H7 (cell line): ENCODE data around the gene SLC2A9. TPM values are rescaled to one million over a fixed set of nuclear protein-coding genes. Genes with fewer than 3 reads are reported as not detected.

Experiments used
- DNase-seq: peaks from one replicate; pipeline ENCODE4 v3.0.0; 2012
- H3K27me3 ChIP-seq: 2 replicates; pipeline ENCODE4 v1.6.0; 2011; ENCODE audit warnings: mild to moderate bottlenecking, low read length; ENCODE audit not compliant: control insufficient read depth, insufficient read depth
- H3K36me3 ChIP-seq: replicated peaks from 2 replicates; pipeline ENCODE4 v1.5.1; 2011; ENCODE audit warnings: low read length; ENCODE audit not compliant: control insufficient read depth, insufficient read depth
- H3K4me3 ChIP-seq: 2 replicates; pipeline ENCODE4 v1.5.1; 2011; ENCODE audit warnings: low read depth, mild to moderate bottlenecking, control low read depth, low read length, moderate library complexity; ENCODE audit not compliant: insufficient read depth
- total RNA-seq: library from RNA; depleted of rRNA; stranded (reverse); fragments of >200 nt; shearing (Covaris generic); gene quantifications from 2 replicates; pipeline ENCODE4 v1.2.3, GENCODE V29; 2014

Gene SLC2A9
- total RNA-seq, 1 experiment from 2014 or later = not detected

DNA sequence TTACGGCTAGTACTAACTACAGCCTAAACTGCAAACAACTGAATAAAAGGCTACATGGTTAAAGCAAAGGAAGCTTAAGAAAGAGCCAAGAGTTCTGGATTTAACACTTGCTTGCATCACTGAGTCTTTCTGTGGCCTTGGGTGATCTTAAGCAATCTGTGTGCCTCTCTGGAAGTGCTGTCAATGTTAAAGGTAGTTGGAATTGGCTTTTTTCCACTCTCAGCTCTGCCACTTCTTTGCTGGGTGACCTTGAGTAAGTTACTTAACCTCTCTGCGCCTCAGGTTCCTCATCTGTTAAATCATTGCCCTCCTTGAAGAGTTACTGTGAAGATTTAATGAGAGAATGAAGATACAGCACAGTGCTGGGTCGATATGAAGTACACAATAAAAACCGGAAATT is 15.7 kb downstream of the SLC2A9 start:
- no peaks in the 10 kb centered on the region; the same call in 1 of the 2 replicates for H3K27me3 ChIP-seq
- no peaks in the 10 kb centered on the region for H3K36me3 ChIP-seq
- H3K4me3 ChIP-seq = no peak overlapping the region
- DNase-seq = no peak

DNA sequence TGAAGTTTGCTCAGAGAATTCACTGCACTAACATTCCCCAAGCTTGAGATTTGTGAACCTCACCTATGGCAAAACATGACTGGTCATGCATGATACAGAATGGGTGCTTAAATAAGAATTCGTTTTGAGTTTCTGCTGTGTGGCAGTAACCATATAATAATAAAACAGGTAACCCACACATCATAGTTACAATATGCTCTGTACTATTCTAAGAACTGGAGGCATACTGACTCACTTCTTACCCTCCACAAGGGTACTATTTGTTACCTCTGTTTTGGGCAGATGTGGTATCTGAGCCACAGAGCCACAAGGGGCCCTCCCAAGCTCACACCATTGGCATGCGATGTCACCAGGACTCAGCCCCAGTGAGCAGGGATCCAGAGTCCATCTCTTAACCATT is 17.6 kb downstream of the SLC2A9 start:
- Histone ChIP-seq H3K4me3 (no peak overlapping the region), H3K36me3 (no peaks in the 10 kb centered on the region), H3K27me3 (no peaks in the 10 kb centered on the region; the same call in 1 of the 2 replicates)
- DNase-seq = no peak

GRCh38 chr4:10002278-10002677 is 19.0 kb downstream of the SLC2A9 start:
- Histone ChIP-seq H3K27me3 (no peaks in the 10 kb centered on the region; the same call in 1 of the 2 replicates), H3K4me3 (no peak overlapping the region), H3K36me3 (no peaks in the 10 kb centered on the region)
- DNase-seq = no peak

DNA sequence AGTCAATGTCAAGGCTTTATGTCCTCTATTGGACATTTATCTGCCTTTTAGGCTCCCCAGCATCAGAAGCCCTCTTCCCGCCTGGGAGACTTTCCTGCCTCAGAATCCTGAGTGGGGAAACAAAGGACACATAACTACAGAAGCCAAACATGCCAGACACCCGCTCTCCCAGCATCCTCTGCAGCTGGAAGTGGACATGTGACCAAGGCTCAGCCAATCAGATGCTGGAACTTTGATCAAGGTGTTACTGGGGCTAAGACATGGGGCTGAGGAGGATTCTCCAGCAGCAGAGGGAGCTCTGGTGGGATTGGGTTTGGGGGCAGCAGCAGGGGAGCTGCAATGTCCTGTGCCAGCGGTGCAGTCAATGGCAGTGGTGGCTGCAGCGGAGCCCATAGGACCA is 19.5 kb downstream of the SLC2A9 start:
- DNase-seq = no peak
- Histone ChIP-seq H3K36me3 (no peaks in the 10 kb centered on the region), H3K4me3 (no peak overlapping the region), H3K27me3 (no peaks in the 10 kb centered on the region; the same call in 1 of the 2 replicates)

DNA sequence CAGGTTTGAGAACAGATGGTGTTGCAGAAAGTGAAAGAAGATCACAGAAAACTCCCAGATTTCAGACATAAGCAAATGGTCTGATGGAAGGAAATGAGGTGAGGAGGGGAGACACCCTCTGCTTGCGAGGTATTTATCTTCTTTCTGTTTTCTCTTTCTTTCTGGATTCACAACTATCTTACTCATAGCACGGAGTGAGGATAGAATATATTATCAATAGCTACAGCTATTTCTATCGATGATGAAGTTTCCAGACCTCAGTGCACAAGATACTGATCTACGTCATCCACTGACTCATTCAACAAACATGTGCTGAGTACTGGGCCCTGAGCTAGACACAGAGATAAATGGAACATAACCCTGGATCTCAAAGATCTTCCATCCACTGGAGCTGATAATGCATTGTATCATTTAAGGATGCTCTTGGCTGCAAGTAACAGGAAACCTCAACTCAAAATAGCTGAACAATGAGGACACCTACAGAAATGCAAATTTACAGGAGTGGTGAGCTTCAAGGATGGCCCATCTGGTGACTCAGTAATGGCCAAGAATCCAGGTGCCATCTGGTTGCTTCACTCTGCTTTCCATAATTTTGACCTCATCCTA is 21.2 kb downstream of the SLC2A9 start:
- no peak for DNase-seq
- H3K36me3 ChIP-seq = no peaks in the 10 kb centered on the region
- H3K4me3 ChIP-seq = no peak overlapping the region
- H3K27me3 ChIP-seq = no peaks in the 10 kb centered on the region

- DNase-seq = no peak
- H3K27me3 ChIP-seq = no peaks in the 10 kb centered on the region
- no peaks in the 10 kb centered on the region for H3K36me3 ChIP-seq
- H3K4me3 ChIP-seq = no peak overlapping the region
These were observed 23.4 kb downstream of the SLC2A9 start for GRCh38 chr4:9997886-9998285.

DNA sequence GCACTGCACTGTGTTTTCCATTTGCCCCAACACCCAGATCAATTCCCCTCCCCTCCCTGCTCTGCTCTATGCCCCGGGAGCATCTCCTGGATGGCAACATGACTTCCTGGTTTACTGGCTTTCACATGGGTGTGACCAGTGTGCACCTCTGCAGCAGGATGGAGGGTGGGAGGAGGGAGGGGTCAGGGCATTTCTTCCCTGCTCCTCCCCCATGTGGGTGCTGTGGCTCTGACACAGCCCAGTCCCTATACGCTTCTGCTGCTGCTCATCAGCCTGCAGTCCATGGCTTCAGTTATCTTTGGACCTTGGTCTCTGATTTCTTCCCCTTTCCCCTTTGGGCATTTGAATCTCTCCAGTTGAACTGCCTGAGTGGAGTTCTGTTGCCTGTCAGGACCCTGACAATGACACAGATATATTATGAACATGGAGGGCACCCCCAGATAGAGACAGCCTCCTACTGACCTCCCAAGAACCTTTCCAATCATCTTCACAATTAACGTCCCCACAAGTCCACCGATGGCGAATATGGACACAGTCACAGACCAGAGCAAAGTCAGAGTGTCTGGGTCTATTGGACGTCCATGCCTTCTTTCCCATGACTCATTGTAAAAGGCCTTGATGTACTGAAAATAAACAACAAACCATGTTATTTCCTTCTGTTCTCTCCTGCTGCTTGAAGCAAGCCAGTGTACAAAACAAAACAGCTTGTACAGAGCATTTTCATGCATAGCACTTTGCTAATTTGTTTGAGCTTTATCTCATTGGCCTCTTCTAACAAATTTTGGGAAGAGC is 24.8 kb downstream of the SLC2A9 start:
- Histone ChIP-seq H3K4me3 (no peak overlapping the region), H3K36me3 (no peaks in the 10 kb centered on the region), H3K27me3 (no peaks in the 10 kb centered on the region)
- no peak for DNase-seq

- H3K4me3 ChIP-seq = no peak overlapping the region
- DNase-seq = no peak
These were observed 26.9 kb downstream of the SLC2A9 start for GRCh38 chr4:9994246-9994847.

DNA sequence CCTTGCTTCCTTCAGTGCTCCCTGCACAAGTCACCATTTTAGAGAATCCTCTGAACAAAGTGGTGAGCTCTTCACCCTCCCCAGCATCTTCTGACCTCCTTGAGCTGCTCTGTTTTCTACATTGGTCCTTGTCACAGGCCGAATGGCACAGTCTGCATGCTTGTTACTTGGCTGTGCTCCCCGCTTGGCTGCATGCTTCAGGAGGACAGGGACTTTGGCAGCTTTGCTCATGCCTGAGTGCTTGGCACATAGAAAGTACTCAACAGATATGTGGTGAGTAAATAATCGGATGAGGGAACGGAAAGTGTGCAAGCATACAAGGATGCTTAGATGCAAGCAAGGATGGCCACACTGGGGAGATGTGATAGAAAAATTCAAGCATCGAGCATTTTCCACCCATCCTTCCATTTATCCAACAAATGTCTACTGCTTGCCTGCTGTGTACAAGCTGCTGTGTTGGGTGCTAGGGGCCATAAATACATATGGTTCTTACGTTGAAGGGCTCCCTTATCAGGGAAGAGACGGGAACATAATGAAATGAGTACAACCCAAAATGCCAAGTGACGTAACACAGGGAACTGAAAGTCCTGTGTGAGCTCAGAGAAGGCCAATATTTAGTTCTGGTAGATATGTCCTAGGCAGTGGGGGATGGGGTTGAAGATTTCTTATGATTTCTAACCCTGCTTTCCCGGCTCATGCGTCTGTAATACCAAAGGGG is 31.2 kb downstream of the SLC2A9 start:
- Histone ChIP-seq H3K36me3 (no peaks in the 10 kb centered on the region), H3K4me3 (no peak overlapping the region), H3K27me3 (peaks cover 2% of the 10 kb centered on the region; the same call in 1 of the 2 replicates)
- no peak for DNase-seq

More at GRCh38 chr4:9994246-9994847, 26.9 kb downstream of the SLC2A9 start:
- Histone ChIP-seq H3K36me3 (no peaks in the 10 kb centered on the region), H3K27me3 (no peaks in the 10 kb centered on the region)

GRCh38 chr4:9988933-9989332 is 32.4 kb downstream of the SLC2A9 start:
- no peak for DNase-seq
- H3K4me3 ChIP-seq = no peak overlapping the region

GRCh38 chr4:9988363-9988749 is 32.9 kb downstream of the SLC2A9 start:
- H3K36me3 ChIP-seq = no peaks in the 10 kb centered on the region
- DNase-seq = no peak
- peaks cover 2% of the 10 kb centered on the region; the same call in 1 of the 2 replicates for H3K27me3 ChIP-seq
- H3K4me3 ChIP-seq = no peak overlapping the region

More at GRCh38 chr4:9988933-9989332, 32.4 kb downstream of the SLC2A9 start:
- Histone ChIP-seq H3K36me3 (no peaks in the 10 kb centered on the region), H3K27me3 (peaks cover 2% of the 10 kb centered on the region; the same call in 1 of the 2 replicates)

- H3K4me3 ChIP-seq = no peak overlapping the region
- DNase-seq = no peak
- H3K27me3 ChIP-seq = peaks cover 2% of the 10 kb centered on the region; the same call in 1 of the 2 replicates
- H3K36me3 ChIP-seq = no peaks in the 10 kb centered on the region
These were observed 33.4 kb downstream of the SLC2A9 start for GRCh38 chr4:9987749-9988362.

DNA sequence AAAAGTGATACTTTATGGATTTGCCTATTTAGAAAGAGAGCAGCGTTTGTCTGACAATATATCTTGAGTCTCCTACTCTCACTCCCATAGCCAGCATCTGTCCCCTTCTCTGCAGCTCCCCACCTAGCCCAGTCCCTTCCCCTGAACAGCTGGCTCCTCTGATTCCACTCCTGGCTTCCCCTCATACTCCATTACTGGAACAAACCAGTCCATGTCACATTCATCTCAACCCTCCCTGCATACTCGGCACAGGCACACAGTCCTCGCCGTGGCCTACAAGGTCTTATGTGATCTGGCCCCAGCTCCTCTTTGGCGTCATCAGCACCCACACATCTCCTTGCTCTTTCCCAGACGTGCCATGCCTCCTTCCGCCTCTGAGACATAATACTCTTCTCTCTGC is 36.7 kb downstream of the SLC2A9 start:
- no peak for DNase-seq
- Histone ChIP-seq H3K4me3 (no peak overlapping the region), H3K36me3 (no peaks in the 10 kb centered on the region), H3K27me3 (peaks cover 4% of the 10 kb centered on the region; the same call in 1 of the 2 replicates)

- H3K27me3 ChIP-seq = peaks cover 3% of the 10 kb centered on the region
- no peak for DNase-seq
- H3K4me3 ChIP-seq = no peak overlapping the region
- H3K36me3 ChIP-seq = no peaks in the 10 kb centered on the region
These were observed 38.1 kb downstream of the SLC2A9 start for GRCh38 chr4:9983211-9983610.
